ENCODE measurements around the gene CCT7. TPM values are rescaled to one million over a fixed set of nuclear protein-coding genes. Genes with fewer than 3 reads are reported as not detected.

The CCT7 gene
- total and polyA plus RNA-seq, 2 of the 8 experiments (the other 6 are each of a cell fraction or from before 2014, with no cell fraction given), result 440 to 474 TPM

DNA sequence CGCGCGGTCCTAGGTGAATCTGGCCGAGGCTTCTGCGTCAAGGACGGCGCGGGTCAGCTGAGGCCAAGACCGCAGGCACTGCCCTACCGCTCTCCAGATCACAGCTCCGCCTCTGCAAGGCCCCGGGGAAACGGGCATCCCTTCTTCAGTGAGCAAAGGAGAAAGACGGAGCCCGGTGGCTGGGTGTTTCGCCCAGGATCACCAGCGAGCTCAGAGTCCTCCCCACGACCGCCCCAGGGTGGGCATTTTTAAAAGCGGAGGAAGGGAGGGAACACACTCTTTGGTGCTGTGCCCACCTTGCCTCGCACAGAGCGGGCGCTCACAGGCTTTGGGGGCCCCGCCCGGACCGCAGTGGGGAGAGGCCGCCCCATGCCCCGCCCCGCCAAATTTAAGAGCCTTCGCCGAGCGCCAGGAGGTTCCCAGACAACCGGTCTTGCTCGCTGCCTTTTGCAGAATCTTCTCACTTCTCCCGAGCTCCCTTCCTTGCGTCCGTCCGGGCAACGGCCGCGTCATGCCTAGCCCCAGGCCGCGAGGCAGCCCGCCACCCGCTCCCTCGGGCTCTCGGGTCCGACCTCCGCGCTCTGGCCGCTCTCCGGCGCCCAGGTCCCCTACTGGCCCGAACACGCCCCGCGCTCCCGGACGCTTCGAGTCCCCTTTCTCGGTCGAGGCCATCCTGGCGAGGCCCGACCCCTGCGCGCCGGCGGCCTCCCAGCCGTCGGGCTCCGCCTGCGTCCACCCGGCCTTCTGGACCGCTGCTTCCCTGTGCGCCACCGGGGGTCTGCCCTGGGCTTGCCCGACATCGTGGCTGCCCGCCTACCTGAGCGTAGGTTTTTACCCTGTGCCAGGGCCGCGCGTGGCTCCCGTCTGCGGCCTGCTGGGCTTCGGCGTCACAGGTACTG, 31.7 kb upstream of the CCT7 start, which contains the start of gene NOTO (continued):
- TF ChIP-seq RFX5 (IDR thresholded peaks at IDR 0.05; ENCODE audit: borderline replicate concordance, low read depth, low read length) (no peak), CHD7 (IDR thresholded peaks at IDR 0.05; ENCODE audit: insufficient replicate concordance, low read length) (no peak), BACH1 (IDR thresholded peaks at IDR 0.05; ENCODE audit: low read length) (no peak), EP300 (IDR thresholded peaks at IDR 0.05; ENCODE audit: borderline replicate concordance in 1 of 2, low read depth in 2 of 2, low read length in 2 of 2) (no peak), CTBP2 (IDR thresholded peaks at IDR 0.05; ENCODE audit: borderline replicate concordance, insufficient read depth, insufficient read length, low read length) (no peak), CBX5 (IDR thresholded peaks at IDR 0.05; ENCODE audit: low read depth, low read length) (no peak), SP4 (IDR thresholded peaks at IDR 0.05; ENCODE audit: low read length) (no peak), TBP (IDR thresholded peaks at IDR 0.05; ENCODE audit: low read depth, low read length) (no peak)

All from H1 (cell line).